Subcutaneous abdominal adipose tissue (tissue), 5 donors: Measurements from ENCODE around the gene CCDC60.

Experiments
- H3K27ac ChIP-seq: one replicate; pipeline ENCODE4 v1.7.0; 2013; ENCODE audit warnings: low read depth, mild to moderate bottlenecking, inconsistent platforms, low read length, moderate library complexity
- H3K27me3 ChIP-seq, 5 donors: one replicate each; pipeline ENCODE4 v1.7.0; 2013; ENCODE audit warnings: low read length in 5 of 5, inconsistent platforms in 1 of 5; ENCODE audit not compliant: control insufficient read depth in 5 of 5, insufficient read depth in 4 of 5
- H3K36me3 ChIP-seq, 5 donors: one replicate each; pipeline ENCODE4 v1.7.0; 2013; ENCODE audit warnings: low read length in 5 of 5; ENCODE audit not compliant: control insufficient read depth in 5 of 5, insufficient read depth in 5 of 5
- H3K4me1 ChIP-seq, 5 donors: one replicate each; pipeline ENCODE4 v1.7.0; 2013; ENCODE audit warnings: low read length in 5 of 5, mild to moderate bottlenecking in 3 of 5, moderate library complexity in 1 of 5; ENCODE audit not compliant: control insufficient read depth in 5 of 5, insufficient read depth in 5 of 5
- H3K4me3 ChIP-seq, 5 donors: one replicate each; pipeline ENCODE4 v1.7.0; 2013; ENCODE audit warnings: low read length in 5 of 5, low read depth in 1 of 5
- H3K9ac ChIP-seq, 5 donors: one replicate each; pipeline ENCODE4 v1.7.0; 2013; ENCODE audit warnings: low read length in 5 of 5, mild to moderate bottlenecking in 4 of 5, moderate library complexity in 3 of 5
- H3K9me3 ChIP-seq, 5 donors: one replicate each; pipeline ENCODE4 v1.7.0; 2013; ENCODE audit warnings: low read length in 5 of 5; ENCODE audit not compliant: control insufficient read depth in 5 of 5
- donor health status: healthy.
- donor health status: healthy.
- donor health status: healthy.
- donor health status: healthy.
- donor health status: healthy.

The CCDC60 gene

GRCh38 chr12:119398190-119398589 lies 63.7 kb downstream of the CCDC60 start:
- no peaks in the 10 kb centered on the region for H3K4me1 ChIP-seq
- H3K4me3 ChIP-seq = no peak overlapping the region
- H3K27me3 ChIP-seq = no peaks in the 10 kb centered on the region
- H3K9me3 ChIP-seq = peaks cover 0 to 4% (median 0%) of the 10 kb centered on the region in 5 donors
- H3K27ac ChIP-seq = no peak overlapping the region
- no peaks in the 10 kb centered on the region for H3K36me3 ChIP-seq
- H3K9ac ChIP-seq = no peak overlapping the region

- H3K4me3 ChIP-seq = no peak overlapping the region
- no peaks in the 10 kb centered on the region for H3K4me1 ChIP-seq
- no peaks in the 10 kb centered on the region for H3K27me3 ChIP-seq
- H3K27ac ChIP-seq = no peak overlapping the region
- peaks cover 0 to 4% (median 0%) of the 10 kb centered on the region in 5 donors for H3K9me3 ChIP-seq
- no peak overlapping the region for H3K9ac ChIP-seq
- H3K36me3 ChIP-seq = no peaks in the 10 kb centered on the region
These were observed 64.8 kb downstream of the CCDC60 start for GRCh38 chr12:119399301-119399700.

GRCh38 chr12:119406308-119406707 lies 71.8 kb downstream of the CCDC60 start:
- Histone ChIP-seq H3K4me3 (no peak overlapping the region), H3K27me3 (peaks cover 0 to 5% (median 4%) of the 10 kb centered on the region in 5 donors), H3K9me3 (no peaks in the 10 kb centered on the region), H3K9ac (no peak overlapping the region), H3K36me3 (no peaks in the 10 kb centered on the region), H3K4me1 (no peaks in the 10 kb centered on the region), H3K27ac (no peak overlapping the region)

- no peak overlapping the region for H3K9ac ChIP-seq
- no peaks in the 10 kb centered on the region for H3K36me3 ChIP-seq
- peaks cover 0 to 8% (median 4%) of the 10 kb centered on the region in 5 donors for H3K27me3 ChIP-seq
- H3K27ac ChIP-seq = no peak overlapping the region
- no peaks in the 10 kb centered on the region for H3K9me3 ChIP-seq
- no peak overlapping the region for H3K4me3 ChIP-seq
- H3K4me1 ChIP-seq = no peaks in the 10 kb centered on the region
These were observed 72.3 kb downstream of the CCDC60 start for GRCh38 chr12:119406811-119407210.

GRCh38 chr12:119409043-119409442 lies 74.5 kb downstream of the CCDC60 start:
- H3K27me3 ChIP-seq = peaks cover 3 to 17% (median 4%) of the 10 kb centered on the region in 5 donors
- no peak overlapping the region for H3K27ac ChIP-seq
- H3K36me3 ChIP-seq = no peaks in the 10 kb centered on the region
- H3K9me3 ChIP-seq = no peaks in the 10 kb centered on the region
- H3K9ac ChIP-seq = no peak overlapping the region
- no peak overlapping the region for H3K4me3 ChIP-seq
- H3K4me1 ChIP-seq = no peaks in the 10 kb centered on the region

- Histone ChIP-seq H3K27me3 (peaks cover 0 to 17% (median 3%) of the 10 kb centered on the region in 5 donors), H3K4me1 (no peaks in the 10 kb centered on the region), H3K9ac (no peak overlapping the region), H3K36me3 (no peaks in the 10 kb centered on the region), H3K4me3 (no peak overlapping the region), H3K9me3 (no peaks in the 10 kb centered on the region), H3K27ac (no peak overlapping the region)
These were observed 75.9 kb downstream of the CCDC60 start for GRCh38 chr12:119410396-119410795.

- H3K27me3 ChIP-seq = peaks cover 0 to 13% (median 3%) of the 10 kb centered on the region in 5 donors
- H3K27ac ChIP-seq = no peak overlapping the region
- no peaks in the 10 kb centered on the region for H3K36me3 ChIP-seq
- no peaks in the 10 kb centered on the region for H3K9me3 ChIP-seq
- no peak overlapping the region for H3K9ac ChIP-seq
- no peaks in the 10 kb centered on the region for H3K4me1 ChIP-seq
- no peak overlapping the region for H3K4me3 ChIP-seq
These were observed 77.8 kb downstream of the CCDC60 start for GRCh38 chr12:119412306-119412705.

GRCh38 chr12:119412811-119413794 lies 78.6 kb downstream of the CCDC60 start:
- Histone ChIP-seq H3K9ac (no peak overlapping the region), H3K27ac (no peak overlapping the region), H3K4me3 (no peak overlapping the region), H3K4me1 (no peaks in the 10 kb centered on the region), H3K9me3 (no peaks in the 10 kb centered on the region), H3K27me3 (peaks cover 0 to 13% (median 3%) of the 10 kb centered on the region in 5 donors), H3K36me3 (no peaks in the 10 kb centered on the region)

- no peaks in the 10 kb centered on the region for H3K36me3 ChIP-seq
- no peaks in the 10 kb centered on the region for H3K9me3 ChIP-seq
- no peaks in the 10 kb centered on the region for H3K4me1 ChIP-seq
- H3K27me3 ChIP-seq = peaks cover 0 to 13% (median 3%) of the 10 kb centered on the region in 5 donors
- no peak overlapping the region for H3K9ac ChIP-seq
- no peak overlapping the region for H3K27ac ChIP-seq
- H3K4me3 ChIP-seq = no peak overlapping the region
These were observed 81.2 kb downstream of the CCDC60 start for GRCh38 chr12:119415714-119416113.

- Histone ChIP-seq H3K4me1 (no peaks in the 10 kb centered on the region), H3K27ac (no peak overlapping the region), H3K9me3 (no peaks in the 10 kb centered on the region), H3K27me3 (peaks cover 0 to 7% (median 3%) of the 10 kb centered on the region in 5 donors), H3K4me3 (no peak overlapping the region), H3K9ac (no peak overlapping the region), H3K36me3 (no peaks in the 10 kb centered on the region)
These were observed 82.9 kb downstream of the CCDC60 start for GRCh38 chr12:119417440-119417839.
